ENCODE measurements around the gene SUGP2. TPM values are rescaled to one million over a fixed set of nuclear protein-coding genes. Genes with fewer than 3 reads are reported as not detected.

The SUGP2 gene
- total and polyA plus RNA-seq, 4 donors = 7.4 to 93.1 (median 61.1) TPM

DNA sequence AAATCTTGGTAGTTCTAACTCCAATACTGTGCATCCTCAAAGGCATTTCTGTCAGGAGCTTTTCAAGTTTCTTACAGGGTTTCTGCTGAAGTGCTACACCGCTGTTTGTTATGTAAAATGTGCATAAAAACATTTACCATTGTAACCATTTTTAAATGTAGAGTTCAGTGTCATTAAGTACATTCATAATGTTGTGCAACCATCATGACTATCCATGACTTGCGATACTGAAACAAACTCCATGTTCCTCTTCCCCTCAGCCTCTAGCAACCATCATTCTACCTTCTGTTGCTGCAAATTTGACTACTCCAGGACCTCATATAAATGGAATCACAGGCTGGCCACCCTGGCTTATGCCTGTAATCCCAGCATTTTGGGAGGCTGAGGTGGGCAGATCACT is 16.1 kb upstream of the SUGP2 start:
- no peak overlapping the region for H3K4me3 ChIP-seq (ENCODE audit: low read length in 2 of 2)
- peaks cover 0 to 4% of the 10 kb centered on the region in 2 donors for H3K36me3 ChIP-seq (ENCODE audit: control insufficient read depth in 1 of 2, insufficient read depth in 2 of 2, low read length in 1 of 2)
- intact Hi-C loops (cut with DNase I) = no loop called here
- H3K27me3 ChIP-seq (ENCODE audit: control insufficient read depth in 1 of 2, insufficient read depth in 2 of 2, low read length in 1 of 2) = no peaks in the 10 kb centered on the region
- ATAC-seq (ENCODE audit: low FRiP score) (no peak), DNase-seq (no peak)
- no peaks in the 10 kb centered on the region for H3K4me1 ChIP-seq (ENCODE audit: control insufficient read depth in 1 of 2, insufficient read depth in 2 of 2, low read length in 2 of 2)
- WGBS, 2 donors = 96 to 97% methylated on average over 2 of the region's 2 CpGs
- H3K9me3 ChIP-seq (ENCODE audit: control insufficient read depth, low read length) = no peaks in the 10 kb centered on the region
- no peak overlapping the region for H3K27ac ChIP-seq (ENCODE audit: low read depth in 1 of 2, low read length in 2 of 2)

GRCh38 chr19:19043881-19044280 is 10.6 kb upstream of the SUGP2 start:
- H3K9me3 ChIP-seq (ENCODE audit: control insufficient read depth, low read length) = no peaks in the 10 kb centered on the region
- no peak for ATAC-seq (ENCODE audit: low FRiP score)

DNA sequence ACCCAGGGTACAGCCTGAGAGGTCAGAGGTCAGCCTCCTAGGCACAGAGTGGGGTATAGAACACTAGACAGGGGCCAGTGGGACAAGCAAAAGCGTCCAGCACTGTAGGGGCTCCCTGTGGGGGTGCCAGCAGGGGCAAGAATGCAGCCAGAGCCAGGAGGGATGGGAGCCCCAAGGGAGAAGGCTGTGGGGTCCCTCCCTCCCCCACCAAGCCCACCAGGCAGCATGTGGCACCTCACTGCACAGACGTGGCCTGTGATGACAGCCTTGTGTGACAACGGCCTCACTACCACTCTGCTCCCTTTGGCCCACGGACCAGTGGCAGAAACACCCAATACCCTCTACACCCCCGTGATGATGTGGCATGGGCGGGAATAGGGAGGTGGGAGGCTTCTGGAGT is 10.2 kb upstream of the SUGP2 start:
- WGBS, 2 donors = 90% methylated on average over 6 of the region's 6 CpGs
- DNase-seq = no peak
- Histone ChIP-seq H3K36me3 (ENCODE audit: control insufficient read depth in 1 of 2, insufficient read depth in 2 of 2, low read length in 1 of 2) (no peaks in the 10 kb centered on the region), H3K4me1 (ENCODE audit: control insufficient read depth in 1 of 2, insufficient read depth in 2 of 2, low read length in 2 of 2) (no peaks in the 10 kb centered on the region), H3K27me3 (ENCODE audit: control insufficient read depth in 1 of 2, insufficient read depth in 2 of 2, low read length in 1 of 2) (no peaks in the 10 kb centered on the region), H3K9me3 (ENCODE audit: control insufficient read depth, low read length) (no peaks in the 10 kb centered on the region), H3K4me3 (ENCODE audit: low read length in 2 of 2) (no peak overlapping the region), H3K27ac (ENCODE audit: low read depth in 1 of 2, low read length in 2 of 2) (no peak overlapping the region)
- intact Hi-C loops (cut with DNase I) = no loop called here
- ATAC-seq (ENCODE audit: low FRiP score) = no peak

More at GRCh38 chr19:19043881-19044280, 10.6 kb upstream of the SUGP2 start:
- no peak for DNase-seq
- intact Hi-C loops (cut with DNase I) = no loop called here
- no peak overlapping the region for H3K4me3 ChIP-seq (ENCODE audit: low read length in 2 of 2)
- WGBS, 2 donors = 90 to 94% methylated on average over 6 of the region's 6 CpGs
- no peak overlapping the region for H3K27ac ChIP-seq (ENCODE audit: low read depth in 1 of 2, low read length in 2 of 2)
- H3K27me3 ChIP-seq (ENCODE audit: control insufficient read depth in 1 of 2, insufficient read depth in 2 of 2, low read length in 1 of 2) = no peaks in the 10 kb centered on the region
- H3K4me1 ChIP-seq (ENCODE audit: control insufficient read depth in 1 of 2, insufficient read depth in 2 of 2, low read length in 2 of 2) = no peaks in the 10 kb centered on the region
- no peaks in the 10 kb centered on the region for H3K36me3 ChIP-seq (ENCODE audit: control insufficient read depth in 1 of 2, insufficient read depth in 2 of 2, low read length in 1 of 2)

GRCh38 chr19:19042732-19043280 is 9.5 kb upstream of the SUGP2 start:
- WGBS, 2 donors = 95 to 96% methylated on average over 13 of the region's 13 CpGs
- no peak overlapping the region for H3K27ac ChIP-seq (ENCODE audit: low read depth in 1 of 2, low read length in 2 of 2)
- no peaks in the 10 kb centered on the region for H3K9me3 ChIP-seq (ENCODE audit: control insufficient read depth, low read length)
- no peaks in the 10 kb centered on the region for H3K4me1 ChIP-seq (ENCODE audit: control insufficient read depth in 1 of 2, insufficient read depth in 2 of 2, low read length in 2 of 2)
- no peak overlapping the region for H3K4me3 ChIP-seq (ENCODE audit: low read length in 2 of 2)
- DNase-seq (no peak), ATAC-seq (ENCODE audit: low FRiP score) (no peak)
- intact Hi-C loops (cut with DNase I) = no loop called here
- no peaks in the 10 kb centered on the region for H3K27me3 ChIP-seq (ENCODE audit: control insufficient read depth in 1 of 2, insufficient read depth in 2 of 2, low read length in 1 of 2)
- no peaks in the 10 kb centered on the region for H3K36me3 ChIP-seq (ENCODE audit: control insufficient read depth in 1 of 2, insufficient read depth in 2 of 2, low read length in 1 of 2)

GRCh38 chr19:19040417-19040816 is 7.1 kb upstream of the SUGP2 start:
- no peak overlapping the region for H3K27ac ChIP-seq (ENCODE audit: low read depth in 1 of 2, low read length in 2 of 2)
- intact Hi-C loops (cut with DNase I) = no loop called here
- DNase-seq = peak in 1 of 2 donors; percentile 81

DNA sequence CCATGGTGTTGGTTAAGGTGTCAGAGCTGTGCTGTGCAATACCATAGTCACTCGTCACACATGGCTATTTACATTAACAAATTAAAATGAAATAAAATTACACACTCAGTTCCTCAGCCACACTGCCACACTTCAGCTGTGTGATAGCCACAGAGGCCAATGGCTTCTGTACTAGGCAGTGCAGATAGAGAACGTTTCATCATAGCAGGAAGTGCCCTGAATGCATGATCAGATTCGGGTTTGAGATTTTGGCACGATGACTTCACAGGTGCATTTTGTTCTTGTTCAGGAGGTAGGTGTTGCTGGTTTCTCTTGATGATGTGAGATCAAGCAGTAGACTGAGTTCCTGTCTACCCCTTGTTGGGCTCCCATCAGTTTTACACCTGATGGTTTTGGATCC is 6.6 kb upstream of the SUGP2 start:
- H3K27ac ChIP-seq (ENCODE audit: low read depth in 1 of 2, low read length in 2 of 2) = no peak overlapping the region
- ATAC-seq (ENCODE audit: low FRiP score) (no peak), DNase-seq (no peak)
- no peaks in the 10 kb centered on the region for H3K9me3 ChIP-seq (ENCODE audit: control insufficient read depth, low read length)
- no peaks in the 10 kb centered on the region for H3K4me1 ChIP-seq (ENCODE audit: control insufficient read depth in 1 of 2, insufficient read depth in 2 of 2, low read length in 2 of 2)
- H3K36me3 ChIP-seq (ENCODE audit: control insufficient read depth in 1 of 2, insufficient read depth in 2 of 2, low read length in 1 of 2) = no peaks in the 10 kb centered on the region
- WGBS, 2 donors = 83 to 89% methylated on average over 4 of the region's 4 CpGs
- H3K4me3 ChIP-seq (ENCODE audit: low read length in 2 of 2) = no peak overlapping the region
- intact Hi-C loops (cut with DNase I) = no loop called here
- no peaks in the 10 kb centered on the region for H3K27me3 ChIP-seq (ENCODE audit: control insufficient read depth in 1 of 2, insufficient read depth in 2 of 2, low read length in 1 of 2)

More at GRCh38 chr19:19040417-19040816, 7.1 kb upstream of the SUGP2 start:
- H3K4me1 ChIP-seq (ENCODE audit: control insufficient read depth in 1 of 2, insufficient read depth in 2 of 2, low read length in 2 of 2) = no peaks in the 10 kb centered on the region
- no peaks in the 10 kb centered on the region for H3K36me3 ChIP-seq (ENCODE audit: control insufficient read depth in 1 of 2, insufficient read depth in 2 of 2, low read length in 1 of 2)
- H3K9me3 ChIP-seq (ENCODE audit: control insufficient read depth, low read length) = no peaks in the 10 kb centered on the region
- no peak overlapping the region for H3K4me3 ChIP-seq (ENCODE audit: low read length in 2 of 2)
- peak; percentile 76 for ATAC-seq (ENCODE audit: low FRiP score)
- 27 to 33% methylated on average over 7 of the region's 7 CpGs for WGBS, 2 donors
- H3K27me3 ChIP-seq (ENCODE audit: control insufficient read depth in 1 of 2, insufficient read depth in 2 of 2, low read length in 1 of 2) = no peaks in the 10 kb centered on the region

DNA sequence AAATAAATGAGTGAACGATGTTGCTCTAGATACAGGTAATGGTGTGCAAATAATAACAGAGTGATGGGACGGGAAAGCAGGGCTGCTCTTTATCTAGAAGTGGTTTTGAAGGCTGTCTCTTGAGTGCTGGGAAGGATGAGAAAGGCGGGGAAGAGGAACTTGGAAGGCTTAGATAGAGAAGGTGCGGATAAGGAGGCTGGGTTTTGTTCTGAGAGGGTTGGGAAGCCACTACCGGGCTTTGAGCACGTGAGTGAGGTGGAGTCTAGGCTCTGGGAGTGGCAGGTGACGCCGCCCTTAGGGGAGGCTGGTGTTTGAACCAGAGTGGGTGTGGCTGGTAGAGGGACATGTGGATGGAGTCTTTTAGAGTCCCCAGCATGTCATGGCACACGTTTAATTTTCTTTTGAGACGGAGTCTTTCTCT is 897 bp upstream of the SUGP2 start:
- H3K4me1 ChIP-seq (ENCODE audit: control insufficient read depth in 1 of 2, insufficient read depth in 2 of 2, low read length in 2 of 2) = no peaks in the 10 kb centered on the region
- H3K27me3 ChIP-seq (ENCODE audit: control insufficient read depth in 1 of 2, insufficient read depth in 2 of 2, low read length in 1 of 2) = no peaks in the 10 kb centered on the region
- DNase-seq = no peak
- peak overlapping the region in 1 of 2 donors; percentile 78 for H3K4me3 ChIP-seq (ENCODE audit: low read length in 2 of 2)
- no peak overlapping the region for H3K27ac ChIP-seq (ENCODE audit: low read depth in 1 of 2, low read length in 2 of 2)
- intact Hi-C loops (cut with DNase I) = loop anchor here in 1 of 2 donors (5.0 kb wide), 1 partner anchor 103 kb away; the partner anchor contains the start of gene TMEM161A
- H3K36me3 ChIP-seq (ENCODE audit: control insufficient read depth in 1 of 2, insufficient read depth in 2 of 2, low read length in 1 of 2) = no peaks in the 10 kb centered on the region
- H3K9me3 ChIP-seq (ENCODE audit: control insufficient read depth, low read length) = no peaks in the 10 kb centered on the region
- WGBS, 2 donors = 5 to 7% methylated on average over 10 of the region's 10 CpGs
- no peak for ATAC-seq (ENCODE audit: low FRiP score)

- Histone ChIP-seq H3K27me3 (ENCODE audit: control insufficient read depth in 1 of 2, insufficient read depth in 2 of 2, low read length in 1 of 2) (no peaks in the 10 kb centered on the region), H3K4me3 (ENCODE audit: low read length in 2 of 2) (peak overlapping the region; percentile 78 to 91), H3K4me1 (ENCODE audit: control insufficient read depth in 1 of 2, insufficient read depth in 2 of 2, low read length in 2 of 2) (no peaks in the 10 kb centered on the region), H3K27ac (ENCODE audit: low read depth in 1 of 2, low read length in 2 of 2) (peak overlapping the region in 1 of 2 donors; percentile 89), H3K9me3 (ENCODE audit: control insufficient read depth, low read length) (no peaks in the 10 kb centered on the region), H3K36me3 (ENCODE audit: control insufficient read depth in 1 of 2, insufficient read depth in 2 of 2, low read length in 1 of 2) (no peaks in the 10 kb centered on the region)
- WGBS, 2 donors = 0% methylated on average over 28 to 32 of the region's 32 CpGs
- intact Hi-C loops (cut with DNase I) = loop anchor here in 1 of 2 donors (5.0 kb wide), 1 partner anchor 104 kb away; the partner anchor contains the start of gene TMEM161A
- peak in 1 of 2 donors; percentile 78 for DNase-seq
- no peak for ATAC-seq (ENCODE audit: low FRiP score)
Measured at GRCh38 chr19:19033176-19033425, 216 bp downstream of the SUGP2 start.

- peak overlapping the region; percentile 46 to 89 for H3K27ac ChIP-seq (ENCODE audit: low read depth in 1 of 2, low read length in 2 of 2)
- no peaks in the 10 kb centered on the region for H3K27me3 ChIP-seq (ENCODE audit: control insufficient read depth in 1 of 2, insufficient read depth in 2 of 2, low read length in 1 of 2)
- WGBS, 2 donors = 1% methylated on average over 31 of the region's 31 CpGs
- no peaks in the 10 kb centered on the region for H3K9me3 ChIP-seq (ENCODE audit: control insufficient read depth, low read length)
- peak; percentile 95 for DNase-seq
- no peaks in the 10 kb centered on the region for H3K4me1 ChIP-seq (ENCODE audit: control insufficient read depth in 1 of 2, insufficient read depth in 2 of 2, low read length in 2 of 2)
- intact Hi-C loops (cut with DNase I) = loop anchor here in 1 of 2 donors (5.0 kb wide), 1 partner anchor 105 kb away; the partner anchor contains the start of gene TMEM161A
- peak overlapping the region; percentile 78 to 91 for H3K4me3 ChIP-seq (ENCODE audit: low read length in 2 of 2)
- peak; percentile 65 for ATAC-seq (ENCODE audit: low FRiP score)
- H3K36me3 ChIP-seq (ENCODE audit: control insufficient read depth in 1 of 2, insufficient read depth in 2 of 2, low read length in 1 of 2) = no peaks in the 10 kb centered on the region
Measured at GRCh38 chr19:19032420-19033175, 719 bp downstream of the SUGP2 start.
